Measurements from ENCODE around the gene LRRC8D. TPM values are rescaled to one million over a fixed set of nuclear protein-coding genes. Genes with fewer than 3 reads are reported as not detected.
A peak's percentile ranks its signal among the peaks of the same experiment; 100 is the strongest.

The LRRC8D gene
- total and polyA plus RNA-seq, 2 of the 4 experiments (the other 2 are of a cell fraction) = 34.1 to 35.3 TPM

DNA sequence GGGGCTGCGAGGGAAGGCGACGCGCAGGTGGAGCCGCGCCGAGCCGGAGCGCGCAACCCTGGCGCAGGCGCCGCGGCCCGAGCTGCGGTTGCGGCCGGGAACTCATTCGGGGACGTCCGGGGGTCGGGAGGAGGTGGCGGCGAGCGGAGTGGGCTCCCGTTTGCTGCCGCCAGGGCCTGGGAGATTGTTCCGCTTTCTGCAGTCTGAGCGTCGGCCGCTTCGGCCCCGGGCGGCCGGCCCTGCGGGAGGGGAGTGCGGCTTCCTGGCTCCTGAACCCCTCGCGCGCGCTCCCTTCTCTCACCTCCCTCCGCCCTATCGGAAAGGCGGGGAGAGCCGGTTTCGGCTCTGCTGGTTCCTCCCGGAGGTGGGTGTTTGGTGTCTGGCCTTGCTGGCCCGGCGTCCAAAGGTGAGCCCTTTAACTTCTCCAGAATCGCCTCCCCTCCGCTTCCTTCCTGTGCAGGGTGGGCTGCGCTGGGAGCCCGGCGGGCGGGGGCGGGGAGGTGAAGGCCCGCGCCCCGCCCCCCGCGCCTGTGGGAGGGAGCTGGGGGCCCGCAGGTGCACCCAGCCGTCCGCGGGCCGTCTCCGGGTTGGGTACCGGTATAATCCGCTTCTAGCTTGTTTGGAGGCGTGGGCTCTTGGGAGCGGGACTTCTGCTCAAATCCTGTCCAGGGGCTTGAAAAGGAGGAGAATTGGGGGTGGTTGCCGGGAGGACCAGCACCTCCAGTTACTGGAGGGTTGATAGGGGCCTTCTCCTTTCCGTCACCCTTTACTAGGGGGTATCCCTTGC lies 683 bp downstream of the LRRC8D start:
- no peaks in the 10 kb centered on the region for H3K9me3 ChIP-seq (ENCODE audit: control insufficient read depth, insufficient read depth, low read length)
- no peak overlapping the region for H2BK5ac ChIP-seq (ENCODE audit: low read depth, low read length, poor library complexity, severe bottlenecking)
- no peak overlapping the region for H3K4ac ChIP-seq (ENCODE audit: low read depth, low read length)
- 0 out of 2 replicates have a peak overlapping the region, but pooled peaks have one; percentile 14 for H2BK120ac ChIP-seq (ENCODE audit: low read depth, low read length)
- peak overlapping the region; percentile 97 for H2AFZ ChIP-seq (replicated peaks; ENCODE audit: low read length, poor library complexity)
- intact Hi-C loops (cut with micrococcal nuclease) = loop anchor here (5.0 kb wide), 1 partner anchor 166 kb away; no protein-coding TSS in a partner anchor
- H3K23ac ChIP-seq (ENCODE audit: low read depth, low read length) = no peak overlapping the region
- no peaks in the 10 kb centered on the region for H3K36me3 ChIP-seq (ENCODE audit: control insufficient read depth, insufficient read depth, low read length)
- no peaks in the 10 kb centered on the region for H3K27me3 ChIP-seq (ENCODE audit: control insufficient read depth, insufficient read depth, low read length)
- ChIA-PET CTCF (interaction anchor here (1.6 kb wide), 1 partner anchor 21 kb away, joined by 4 read pairs; no protein-coding TSS in a partner anchor), POLR2A (ENCODE audit: unreplicated experiment) (no interaction called here)
- dilution Hi-C loops (cut with HindIII; ENCODE audit: low sequenced_read_pairs, unreplicated experiment) = no loop called here
- no peak overlapping the region for H3K14ac ChIP-seq (replicated peaks; ENCODE audit: low read depth, low read length)
- peak overlapping the region; percentile 81 for H3K4me3 ChIP-seq (ENCODE audit: insufficient read depth, low read depth, low read length)
- H3K18ac ChIP-seq (ENCODE audit: low read depth, low read length) = no peak overlapping the region
- H4K8ac ChIP-seq (ENCODE audit: low read depth in 2 of 2, low read length in 2 of 2) = no peak overlapping the region
- no peaks in the 10 kb centered on the region for H3K9me1 ChIP-seq (ENCODE audit: insufficient read depth, low read length)
- no peak overlapping the region for H2BK15ac ChIP-seq (ENCODE audit: low read depth, low read length)
- H4K91ac ChIP-seq (ENCODE audit: insufficient read depth, low read depth, low read length) = no peak overlapping the region
- no peak overlapping the region; the same call in 1 of the 2 replicates for H2AK5ac ChIP-seq (ENCODE audit: low read depth, low read length)
- peak overlapping the region; percentile 75 for H3K9ac ChIP-seq (ENCODE audit: low read depth, low read length)
- in situ Hi-C loops (cut with MboI; ENCODE audit: low sequenced_read_pairs) = no loop called here
- no peak overlapping the region for H4K5ac ChIP-seq (ENCODE audit: low read depth, low read length)
- WGBS, 2 experiments (ENCODE audit: extremely low coverage in 2 of 2, insufficient read length in 1 of 2) = 10% methylated on average over 4 of the region's 73 CpGs; no CpG with 5 or more reads in 1 of the 2 experiments
- H2AK9ac ChIP-seq (replicated peaks; ENCODE audit: low read depth, low read length, poor library complexity) = peak overlapping the region; percentile 47
- TF ChIP-seq, protein P1, sequence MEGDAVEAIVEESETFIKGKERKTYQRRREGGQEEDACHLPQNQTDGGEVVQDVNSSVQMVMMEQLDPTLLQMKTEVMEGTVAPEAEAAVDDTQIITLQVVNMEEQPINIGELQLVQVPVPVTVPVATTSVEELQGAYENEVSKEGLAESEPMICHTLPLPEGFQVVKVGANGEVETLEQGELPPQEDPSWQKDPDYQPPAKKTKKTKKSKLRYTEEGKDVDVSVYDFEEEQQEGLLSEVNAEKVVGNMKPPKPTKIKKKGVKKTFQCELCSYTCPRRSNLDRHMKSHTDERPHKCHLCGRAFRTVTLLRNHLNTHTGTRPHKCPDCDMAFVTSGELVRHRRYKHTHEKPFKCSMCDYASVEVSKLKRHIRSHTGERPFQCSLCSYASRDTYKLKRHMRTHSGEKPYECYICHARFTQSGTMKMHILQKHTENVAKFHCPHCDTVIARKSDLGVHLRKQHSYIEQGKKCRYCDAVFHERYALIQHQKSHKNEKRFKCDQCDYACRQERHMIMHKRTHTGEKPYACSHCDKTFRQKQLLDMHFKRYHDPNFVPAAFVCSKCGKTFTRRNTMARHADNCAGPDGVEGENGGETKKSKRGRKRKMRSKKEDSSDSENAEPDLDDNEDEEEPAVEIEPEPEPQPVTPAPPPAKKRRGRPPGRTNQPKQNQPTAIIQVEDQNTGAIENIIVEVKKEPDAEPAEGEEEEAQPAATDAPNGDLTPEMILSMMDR (conservative IDR thresholded peaks at IDR 0.05; ENCODE audit: low read depth, low read length) = 0 out of 2 replicates have a peak, but pooled peaks have one; percentile 7
- peak; percentile 7; the same call in 1 of the 2 replicates for TF ChIP-seq MAZ (IDR thresholded peaks at IDR 0.05; ENCODE audit: borderline replicate concordance, low read depth, low read length)
- TF ChIP-seq RCOR1 (IDR thresholded peaks at IDR 0.05; ENCODE audit: insufficient replicate concordance, low read length) = no peak
- H3K4me1 ChIP-seq (ENCODE audit: control insufficient read depth, insufficient read depth, low read length) = peaks cover 9% of the 10 kb centered on the region; the same call in 1 of the 2 replicates
- ATAC-seq (ENCODE audit: low read depth) (peak; percentile 59), DNase-seq (peak; percentile 22)
- BruUV-seq (replicated peaks) = no TSS peak
- H2BK20ac ChIP-seq (ENCODE audit: low read depth, low read length) = no peak overlapping the region
- H4K20me1 ChIP-seq (ENCODE audit: insufficient read depth, low read length) = no peaks in the 10 kb centered on the region
- no peak overlapping the region for H3K56ac ChIP-seq (ENCODE audit: extremely low read depth, insufficient read depth, low read length)
- peaks cover 3 to 13% of the 10 kb centered on the region in 2 experiments; a peak in 2 of 4 replicates for H3K79me1 ChIP-seq (ENCODE audit: low read depth in 1 of 2, low read length in 2 of 2)
- H3K27ac ChIP-seq (ENCODE audit: insufficient read depth, low read length) = peak overlapping the region; percentile 31; the same call in 1 of the 2 replicates
- peak overlapping the region; percentile 86 for H3K4me2 ChIP-seq (ENCODE audit: low read depth, low read length)
